Measurements from ENCODE around the gene PTDSS2. TPM values are rescaled to one million over a fixed set of nuclear protein-coding genes. Genes with fewer than 3 reads are reported as not detected.
"Not testable (repeated sequence)": the region's sequence is repeated elsewhere in the genome, so short reads cannot be mapped to it uniquely, and the experiment has no call there.

PTDSS2 gene
- polyA plus RNA-seq, 1 donor = 41.6 TPM

- no peak for DNase-seq
These were observed 2.2 kb downstream of the PTDSS2 start for GRCh38 chr11:452203-452744.

- DNase-seq = no peak
These were observed 2.9 kb downstream of the PTDSS2 start for GRCh38 chr11:452916-453527.

- no peak for DNase-seq
These were observed 3.5 kb downstream of the PTDSS2 start for GRCh38 chr11:453564-453963.

- DNase-seq = no peak
These were observed 4.0 kb downstream of the PTDSS2 start for GRCh38 chr11:454043-454442.

- no peak for DNase-seq
These were observed 4.9 kb downstream of the PTDSS2 start for GRCh38 chr11:454801-455565.

- no peak for DNase-seq
These were observed 5.6 kb downstream of the PTDSS2 start for GRCh38 chr11:455566-456147.

GRCh38 chr11:456533-456932, 6.5 kb downstream of the PTDSS2 start:
- no peak for DNase-seq

GRCh38 chr11:457111-457760, 7.2 kb downstream of the PTDSS2 start:
- DNase-seq = no peak

GRCh38 chr11:459511-460220, 9.6 kb downstream of the PTDSS2 start:
- DNase-seq = no peak

- no peak for DNase-seq
These were observed 10.5 kb downstream of the PTDSS2 start for GRCh38 chr11:460331-461199.

GRCh38 chr11:461626-462025, 11.5 kb downstream of the PTDSS2 start:
- no peak for DNase-seq

- DNase-seq = no peak
These were observed 12.2 kb downstream of the PTDSS2 start for GRCh38 chr11:462107-462890.

GRCh38 chr11:464316-464715, 14.2 kb downstream of the PTDSS2 start:
- no peak for DNase-seq

- no peak for DNase-seq
These were observed 15.9 kb downstream of the PTDSS2 start for GRCh38 chr11:465896-466530.

- DNase-seq = no peak
These were observed 18.0 kb downstream of the PTDSS2 start for GRCh38 chr11:468036-468435.

GRCh38 chr11:468493-468892, 18.4 kb downstream of the PTDSS2 start:
- no peak for DNase-seq

- not testable (repeated sequence) for DNase-seq
These were observed 19.1 kb downstream of the PTDSS2 start for GRCh38 chr11:469026-469683.

GRCh38 chr11:469684-470560, 19.8 kb downstream of the PTDSS2 start:
- peak; percentile 49 for DNase-seq

Data from hindlimb muscle (tissue), 1 donor.